GM12892 (cell line): Measurements from ENCODE around the gene VAPB.

ENCODE experiments used
- POLR2A ChIP-seq: IDR thresholded peaks from 2 replicates; pipeline ENCODE4 v1.6.1; 2011; ENCODE audit warnings: low read depth, low read length, control low read depth
- TAF1 ChIP-seq: IDR thresholded peaks from 2 replicates; pipeline ENCODE4 v1.6.1; 2011; ENCODE audit warnings: low read depth, mild to moderate bottlenecking, control low read depth, low read length, borderline replicate concordance

GRCh38 chr20:58388882-58389323, at the start of gene VAPB:
- TF ChIP-seq POLR2A (peak; percentile 47; the same call in 1 of the 2 replicates), TAF1 (peak; percentile 26; the same call in 1 of the 2 replicates)
